IMR-90 (cell line): Measurements from ENCODE around the gene BZW2. TPM values are rescaled to one million over a fixed set of nuclear protein-coding genes. Genes with fewer than 3 reads are reported as not detected.

ENCODE experiments used
- ATAC-seq: fragments of 200-7000 bp; cut with Tn5 transposase; 2 replicates; pipeline ENCODE4 v1.9.1; 2020; ENCODE audit warnings: low read depth, mild to moderate bottlenecking, moderate library complexity
- BruUV-seq: library from RNA; stranded (reverse); fragments of 400-500 nt; replicated peaks from 2 replicates; lab custom pipeline; 2021; lab: Mats Ljungman, UMichigan
- CTCF ChIA-PET: fragments of 300-600 bp; formaldehyde crosslinking; extraction: SDS; loops from one replicate; lab custom pipeline; 2021; ENCODE audit warnings: antibody characterized with exemption; lab: Yijun Ruan, JAX
- POLR2A ChIA-PET: fragments of 300-600 bp; sonication (Branson Sonifier 250); formaldehyde crosslinking; loops from one replicate; lab custom pipeline; 2022; ENCODE audit warnings: antibody characterized with exemption; ENCODE audit not compliant: unreplicated experiment; lab: Charles Lee
- DNase-seq: peaks from one replicate; pipeline ENCODE4 v3.0.0; 2013
- H2AFZ ChIP-seq: replicated peaks from 2 replicates; pipeline ENCODE3; 2013; ENCODE audit warnings: low read length, mild to moderate bottlenecking; ENCODE audit not compliant: poor library complexity
- H2AK5ac ChIP-seq: 2 replicates; pipeline ENCODE4 v1.6.1; 2013; ENCODE audit warnings: low read depth, low read length, inconsistent platforms
- H2AK9ac ChIP-seq: replicated peaks from 2 replicates; pipeline ENCODE3; 2013; ENCODE audit warnings: mild to moderate bottlenecking, low read depth, low read length, moderate library complexity; ENCODE audit not compliant: poor library complexity
- H2BK120ac ChIP-seq: 2 replicates; pipeline ENCODE4 v1.6.1; 2013; ENCODE audit warnings: low read depth, low read length, inconsistent platforms
- H2BK15ac ChIP-seq: 3 replicates; pipeline ENCODE4 v1.6.1; 2013; ENCODE audit warnings: low read depth, low read length, inconsistent platforms
- H2BK20ac ChIP-seq: 2 replicates; pipeline ENCODE4 v1.6.1; 2013; ENCODE audit warnings: low read depth, mild to moderate bottlenecking, inconsistent platforms, low read length, moderate library complexity
- H2BK5ac ChIP-seq: 2 replicates; pipeline ENCODE4 v1.6.1; 2013; ENCODE audit warnings: mild to moderate bottlenecking, low read depth, low read length, inconsistent platforms; ENCODE audit not compliant: poor library complexity, severe bottlenecking
- H3K14ac ChIP-seq: replicated peaks from 2 replicates; pipeline ENCODE4 v1.6.1; 2013; ENCODE audit warnings: low read depth, low read length, inconsistent platforms
- H3K18ac ChIP-seq: 2 replicates; pipeline ENCODE4 v1.6.1; 2013; ENCODE audit warnings: low read depth, low read length, control low read depth
- H3K23ac ChIP-seq: 2 replicates; pipeline ENCODE4 v1.6.1; 2013; ENCODE audit warnings: low read depth, low read length, inconsistent platforms
- H3K27ac ChIP-seq: 2 replicates; pipeline ENCODE4 v1.5.1; 2013; ENCODE audit warnings: mild to moderate bottlenecking, control low read depth, low read length; ENCODE audit not compliant: insufficient read depth
- H3K27me3 ChIP-seq: 2 replicates; pipeline ENCODE4 v1.6.1; 2013; ENCODE audit warnings: low read length; ENCODE audit not compliant: control insufficient read depth, insufficient read depth
- H3K36me3 ChIP-seq: 2 replicates; pipeline ENCODE4 v1.6.1; 2013; ENCODE audit warnings: low read length, mixed read lengths; ENCODE audit not compliant: control insufficient read depth, insufficient read depth
- H3K4ac ChIP-seq: 2 replicates; pipeline ENCODE4 v1.6.1; 2013; ENCODE audit warnings: low read depth, low read length, inconsistent platforms
- H3K4me1 ChIP-seq: 2 replicates; pipeline ENCODE4 v1.6.1; 2013; ENCODE audit warnings: low read length, mixed read lengths; ENCODE audit not compliant: control insufficient read depth, insufficient read depth
- H3K4me2 ChIP-seq: 2 replicates; pipeline ENCODE4 v1.6.1; 2013; ENCODE audit warnings: low read depth, mild to moderate bottlenecking, control low read depth, low read length, moderate library complexity
- H3K4me3 ChIP-seq: 2 replicates; pipeline ENCODE4 v1.5.1; 2013; ENCODE audit warnings: low read depth, mild to moderate bottlenecking, control low read depth, low read length, moderate library complexity; ENCODE audit not compliant: insufficient read depth
- H3K56ac ChIP-seq: 2 replicates; pipeline ENCODE4 v1.6.1; 2013; ENCODE audit warnings: low read length, inconsistent platforms; ENCODE audit not compliant: insufficient read depth; ENCODE audit errors: extremely low read depth
- H3K79me1 ChIP-seq, 2 experiments: 2 replicates each; pipeline ENCODE4 v1.6.1; 2013; ENCODE audit warnings: low read length in 2 of 2, inconsistent platforms in 1 of 2, low read depth in 1 of 2
- H3K9ac ChIP-seq: 2 replicates; pipeline ENCODE4 v1.6.1; 2013; ENCODE audit warnings: low read depth, low read length, control low read depth
- H3K9me1 ChIP-seq: 2 replicates; pipeline ENCODE4 v1.6.1; 2013; ENCODE audit warnings: low read length, inconsistent platforms; ENCODE audit not compliant: insufficient read depth
- H3K9me3 ChIP-seq: 2 replicates; pipeline ENCODE4 v1.6.1; 2013; ENCODE audit warnings: low read length; ENCODE audit not compliant: control insufficient read depth, insufficient read depth
- H4K20me1 ChIP-seq: 2 replicates; pipeline ENCODE4 v1.6.1; 2013; ENCODE audit warnings: low read length, inconsistent platforms; ENCODE audit not compliant: insufficient read depth
- H4K5ac ChIP-seq: 2 replicates; pipeline ENCODE4 v1.6.1; 2013; ENCODE audit warnings: mild to moderate bottlenecking, low read depth, low read length, control low read depth
- H4K8ac ChIP-seq, 2 experiments: 2 replicates each; pipeline ENCODE4 v1.6.1; 2013; ENCODE audit warnings: low read depth in 2 of 2, low read length in 2 of 2, control low read depth in 1 of 2, inconsistent platforms in 1 of 2
- H4K91ac ChIP-seq: 2 replicates; pipeline ENCODE4 v1.6.1; 2013; ENCODE audit warnings: low read depth, low read length, inconsistent platforms; ENCODE audit not compliant: insufficient read depth
- CEBPB ChIP-seq: IDR thresholded peaks from 2 replicates; pipeline ENCODE4 v1.6.1; 2012; ENCODE audit warnings: low read depth, low read length, improper control_type of control experiment
- CTCF ChIP-seq: conservative IDR thresholded peaks from 2 replicates; pipeline ENCODE4 v1.5.1; 2012; ENCODE audit warnings: mild to moderate bottlenecking, low read depth, low read length, improper control_type of control experiment
- SMC3 ChIP-seq: fragments of 150-350 bp; IDR thresholded peaks from 2 replicates; pipeline ENCODE4 v1.6.1; 2016; ENCODE audit warnings: low read depth, mild to moderate bottlenecking, antibody characterized with exemption, low read length, moderate library complexity
- WGBS, 2 experiments: methylation state at CpG; one replicate each; pipeline versions ENCODE4 v1.1.5 to v1.1.7; 2013; ENCODE audit warnings: missing lambda C conversion rate in 2 of 2; ENCODE audit not compliant: insufficient read length in 1 of 2; ENCODE audit errors: extremely low coverage in 2 of 2; 5-methylcytosine and 5-hydroxymethylcytosine counted together
- dilution Hi-C: fragments of 300-500 bp; cut with HindIII; formaldehyde crosslinking; loops from one replicate; pipeline ENCODE4 v1.14.3; 2018; ENCODE audit warnings: low sequenced_read_pairs; ENCODE audit not compliant: unreplicated experiment
- in situ Hi-C: fragments of 300-500 bp; cut with MboI; formaldehyde crosslinking; loops from 3 replicates; pipeline ENCODE4 v1.14.3; 2019; ENCODE audit warnings: low sequenced_read_pairs, inconsistent platforms, mixed read lengths
- intact Hi-C: fragments of 100-400 bp; cut with micrococcal nuclease; formaldehyde crosslinking; loops from 2 replicates; pipeline ENCODE4 v1.10.0; 2022
- polyA plus RNA-seq, 3 experiments: library from polyadenylated mRNA; depleted of rRNA; stranded (reverse); fragments of >200 nt; gene quantifications; 2 replicates each; pipeline ENCODE4 v1.2.3, GENCODE V29; 2012; ENCODE audit warnings: low replicate concordance in 1 of 3
- total RNA-seq: library from RNA; depleted of rRNA; stranded (reverse); fragments of >200 nt; gene quantifications from 2 replicates; pipeline ENCODE4 v1.2.3, GENCODE V29; 2012

BZW2 gene
- total and polyA plus RNA-seq, 2 of the 4 experiments (the other 2 are of a cell fraction): 58.1 to 92.9 TPM

GRCh38 chr7:16630654-16631053 lies 15.3 kb upstream of the BZW2 start:
- WGBS, 2 experiments: no CpG with 5 or more reads among the region's 1 CpG
- ChIA-PET POLR2A (no interaction called here), CTCF (no interaction called here)
- no peak overlapping the region for H3K9ac ChIP-seq
- H3K9me3 ChIP-seq: no peaks in the 10 kb centered on the region
- no peak overlapping the region for H4K5ac ChIP-seq
- H3K27ac ChIP-seq: no peak overlapping the region
- DNase-seq: no peak
- no peak overlapping the region for H3K4me2 ChIP-seq
- no peak overlapping the region for H2AK5ac ChIP-seq
- no peaks in the 10 kb centered on the region for H3K27me3 ChIP-seq
- no peak overlapping the region for H3K4me3 ChIP-seq
- no peak overlapping the region for H3K56ac ChIP-seq
- H2AFZ ChIP-seq: no peak overlapping the region
- TF ChIP-seq SMC3 (no peak), CTCF (no peak), CEBPB (no peak)
- H2BK15ac ChIP-seq: no peak overlapping the region
- H3K23ac ChIP-seq: no peak overlapping the region
- peaks cover 4% of the 10 kb centered on the region for H3K9me1 ChIP-seq
- no peak overlapping the region for H2BK120ac ChIP-seq
- no peak overlapping the region for H2BK20ac ChIP-seq
- in situ Hi-C loops (no loop called here), dilution Hi-C loops (no loop called here), intact Hi-C loops (no loop called here)
- H2AK9ac ChIP-seq: no peak overlapping the region
- H2BK5ac ChIP-seq: no peak overlapping the region
- peaks cover 3% of the 10 kb centered on the region; the same call in 1 of the 2 replicates for H3K36me3 ChIP-seq
- H3K4me1 ChIP-seq: no peaks in the 10 kb centered on the region
- H3K79me1 ChIP-seq: peaks cover 8 to 11% of the 10 kb centered on the region in 2 experiments
- H4K20me1 ChIP-seq: no peaks in the 10 kb centered on the region; the same call in 1 of the 2 replicates
- no peak overlapping the region for H3K14ac ChIP-seq
- H4K91ac ChIP-seq: no peak overlapping the region
- ATAC-seq: no peak
- H3K4ac ChIP-seq: no peak overlapping the region
- H4K8ac ChIP-seq: no peak overlapping the region
- BruUV-seq: no TSS peak
- no peak overlapping the region for H3K18ac ChIP-seq
